ENCODE results near the gene TAF3.

The TAF3 gene

DNA sequence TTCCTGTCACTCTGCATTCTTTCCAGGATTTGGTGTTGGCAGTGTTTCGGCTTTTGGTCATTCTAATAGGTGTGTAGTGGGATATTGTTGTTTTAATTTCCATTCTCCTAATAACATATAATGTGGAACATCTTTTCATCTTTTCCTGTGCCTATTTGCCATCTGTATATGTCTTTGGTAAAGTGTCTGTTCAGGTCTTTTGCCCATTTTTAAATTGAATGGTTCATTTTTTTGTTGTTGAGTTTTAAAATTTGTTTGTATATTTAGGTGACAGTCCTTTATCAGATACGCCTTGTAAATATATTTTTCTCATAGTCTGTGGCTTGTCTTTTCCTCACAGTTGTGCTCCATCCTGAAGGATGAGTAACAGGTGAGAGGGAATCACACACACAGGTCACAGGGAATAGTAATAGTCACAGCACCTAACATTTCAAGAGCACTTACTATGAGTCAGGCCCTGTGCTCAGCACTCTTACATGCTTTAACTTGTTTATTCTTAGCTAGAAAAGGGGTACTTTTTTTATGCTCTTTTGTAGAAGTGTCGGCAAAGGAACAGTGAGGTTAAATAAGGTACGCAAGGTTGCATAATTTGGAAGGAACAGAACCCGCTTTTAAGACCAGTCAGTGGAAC lies 119.1 kb downstream of the TAF3 start:
- no peak for DNase-seq

DNA sequence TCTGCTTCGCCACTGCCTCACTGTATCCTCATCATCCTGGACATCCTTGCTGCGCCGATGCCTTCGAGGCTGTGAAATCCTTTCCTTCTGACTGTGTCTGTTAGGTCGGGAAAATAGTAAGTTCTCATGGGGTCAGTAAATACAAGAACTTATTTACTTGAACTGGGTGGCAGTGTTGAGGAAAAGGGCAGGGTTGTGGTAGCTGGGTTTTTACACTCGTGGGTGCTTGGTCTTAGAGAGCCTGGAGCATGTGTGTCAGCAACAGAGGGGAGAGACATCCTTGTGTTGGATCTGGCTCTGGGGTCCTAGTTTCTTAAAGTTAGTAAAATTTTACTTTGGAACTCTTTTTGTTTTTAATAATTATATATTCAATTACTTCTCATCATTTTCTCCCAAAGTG lies 123.3 kb downstream of the TAF3 start:
- DNase-seq = no peak

- no peak for DNase-seq
Measured at GRCh38 chr10:7942316-7942715, 124.0 kb downstream of the TAF3 start.

GRCh38 chr10:7942859-7943258 lies 124.6 kb downstream of the TAF3 start:
- DNase-seq = no peak

GRCh38 chr10:7944215-7944480 lies 125.8 kb downstream of the TAF3 start:
- no peak for DNase-seq

- DNase-seq = no peak
Measured at GRCh38 chr10:7944537-7944936, 126.2 kb downstream of the TAF3 start.

GRCh38 chr10:7945034-7945433 lies 126.7 kb downstream of the TAF3 start:
- DNase-seq = no peak

DNA sequence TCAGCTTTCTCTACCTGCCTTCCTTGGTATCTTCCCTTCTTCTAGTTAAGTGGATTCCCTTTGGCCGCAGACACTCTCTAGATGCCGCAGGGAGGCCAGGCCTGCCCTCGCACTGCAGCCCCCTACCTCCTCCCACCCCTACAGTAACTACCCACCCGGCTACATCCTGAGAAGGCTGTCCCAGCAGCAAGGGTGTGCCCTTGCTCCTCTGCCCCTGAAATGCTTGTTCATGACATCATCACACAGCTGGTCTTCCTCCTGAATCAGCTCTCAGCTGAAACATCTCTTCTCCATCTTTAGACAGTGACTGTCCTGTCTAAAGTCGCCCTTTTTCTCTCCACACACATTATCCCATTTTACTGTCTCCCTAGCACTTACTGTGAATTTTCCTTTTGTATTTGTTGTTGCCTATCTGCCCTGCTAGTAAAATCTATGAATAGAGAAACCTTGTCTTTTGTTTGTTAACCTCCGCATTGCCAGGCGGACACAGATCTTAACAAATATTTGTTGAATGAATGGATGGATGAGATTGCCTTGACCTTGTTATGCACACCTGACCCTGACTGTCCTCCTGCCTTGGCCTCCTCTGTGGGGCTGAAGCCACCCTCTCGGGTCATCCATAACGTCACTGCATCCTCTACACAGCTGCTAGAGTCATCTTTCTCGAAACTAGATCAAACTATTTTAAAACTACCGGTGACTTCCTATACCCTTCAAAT lies 127.3 kb downstream of the TAF3 start:
- no peak for DNase-seq

GRCh38 chr10:7948371-7949000 lies 130.2 kb downstream of the TAF3 start:
- DNase-seq = no peak

DNA sequence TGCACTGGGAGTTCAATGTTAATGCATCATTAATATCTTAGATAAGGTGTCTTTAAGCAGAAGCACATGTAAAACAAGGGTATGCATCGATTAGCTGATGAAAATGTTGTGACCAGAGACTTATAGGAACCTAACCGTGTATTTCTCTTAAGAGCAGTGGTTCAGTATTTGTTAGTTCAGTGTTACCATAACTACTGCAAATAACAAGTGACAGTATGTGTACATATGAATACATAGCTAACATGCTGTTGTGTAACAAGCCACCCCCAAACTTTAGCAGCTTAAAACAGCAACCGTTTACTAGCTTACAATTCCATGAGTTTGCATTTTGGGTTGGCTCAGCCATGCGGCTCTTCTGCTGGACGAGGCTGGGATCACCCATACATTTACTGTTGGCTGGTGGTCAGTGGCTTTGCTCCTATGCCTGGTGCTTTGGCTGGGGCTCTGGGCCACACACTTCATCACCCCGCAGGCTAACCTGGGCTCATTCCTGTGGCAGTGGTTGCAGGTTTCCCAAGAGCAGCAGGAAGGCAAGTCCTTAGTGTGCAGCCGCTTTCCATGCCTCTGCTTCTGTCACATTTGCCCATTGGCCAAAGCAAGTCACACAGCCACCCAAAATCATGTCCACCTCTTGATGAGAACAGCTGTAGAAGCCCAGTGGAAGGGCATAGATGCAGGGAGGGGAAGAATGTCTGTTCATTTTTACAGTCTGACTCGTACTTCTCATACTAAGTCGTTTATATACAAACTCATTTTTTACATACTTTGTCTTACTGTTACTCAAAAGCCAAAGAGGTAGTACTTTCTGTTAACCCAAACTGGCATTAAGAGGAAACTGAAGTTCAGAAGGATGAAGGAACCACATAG lies 132.9 kb downstream of the TAF3 start:
- no peak for DNase-seq

- DNase-seq = no peak
Measured at GRCh38 chr10:7952266-7952665, 134.0 kb downstream of the TAF3 start.

DNA sequence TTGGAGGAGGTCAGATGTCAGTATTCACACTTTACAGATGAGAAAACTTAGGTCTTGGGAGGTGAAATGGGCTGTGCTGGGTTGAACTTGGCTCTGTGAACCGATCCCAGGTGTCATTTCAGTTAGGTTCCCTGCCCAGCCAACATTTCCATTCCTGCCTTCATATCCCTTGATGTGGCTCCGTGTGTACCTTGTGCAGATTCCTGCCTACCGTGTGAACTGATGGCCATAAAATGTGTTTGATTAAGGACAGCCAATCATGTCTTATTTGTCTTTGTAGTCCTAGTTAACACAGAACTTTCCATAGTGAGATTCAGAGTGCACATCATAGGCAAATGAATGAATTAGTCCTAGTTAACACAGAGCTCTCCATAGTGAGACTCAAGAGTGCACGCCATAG lies 135.1 kb downstream of the TAF3 start:
- DNase-seq = no peak

DNA sequence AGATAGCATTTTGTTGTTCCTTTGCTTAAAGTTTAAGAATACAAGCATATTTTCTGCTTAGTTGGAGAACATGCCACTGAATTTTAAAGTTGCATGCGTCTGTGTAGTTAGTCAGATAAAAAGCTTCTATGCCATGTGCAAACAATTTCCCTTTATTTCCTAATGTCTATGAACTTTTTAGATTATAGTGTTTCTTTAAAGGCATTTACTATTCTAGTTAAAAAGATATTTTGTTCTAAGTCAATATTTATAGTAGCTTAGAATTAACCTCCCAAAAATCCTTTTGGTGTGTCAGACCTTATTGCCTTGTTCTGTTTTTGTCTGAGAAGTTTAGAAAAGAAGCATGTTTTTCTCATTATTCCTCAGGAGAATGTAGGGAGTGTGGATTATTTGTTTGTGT lies 137.1 kb downstream of the TAF3 start:
- DNase-seq = no peak

GRCh38 chr10:7956508-7956907 lies 138.2 kb downstream of the TAF3 start:
- no peak for DNase-seq

DNA sequence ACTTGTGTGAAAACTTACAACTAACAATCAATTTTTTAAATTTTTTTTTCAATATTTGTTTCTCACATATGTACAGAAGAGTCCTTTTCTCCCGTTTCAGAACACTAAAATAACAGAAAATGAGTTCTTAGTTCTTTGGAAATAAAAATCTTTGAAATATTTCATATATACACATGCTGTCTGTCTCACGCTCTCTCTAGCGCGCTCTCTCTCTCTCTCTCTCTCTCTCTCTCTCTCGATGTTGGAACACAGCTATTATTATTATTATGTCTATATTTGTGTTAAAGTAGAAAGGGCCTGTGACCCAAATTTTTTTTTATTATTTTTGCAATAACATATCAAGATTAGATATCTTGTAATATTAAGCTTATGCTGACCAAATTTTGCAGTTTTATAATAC lies 139.3 kb downstream of the TAF3 start:
- DNase-seq = no peak

DNA sequence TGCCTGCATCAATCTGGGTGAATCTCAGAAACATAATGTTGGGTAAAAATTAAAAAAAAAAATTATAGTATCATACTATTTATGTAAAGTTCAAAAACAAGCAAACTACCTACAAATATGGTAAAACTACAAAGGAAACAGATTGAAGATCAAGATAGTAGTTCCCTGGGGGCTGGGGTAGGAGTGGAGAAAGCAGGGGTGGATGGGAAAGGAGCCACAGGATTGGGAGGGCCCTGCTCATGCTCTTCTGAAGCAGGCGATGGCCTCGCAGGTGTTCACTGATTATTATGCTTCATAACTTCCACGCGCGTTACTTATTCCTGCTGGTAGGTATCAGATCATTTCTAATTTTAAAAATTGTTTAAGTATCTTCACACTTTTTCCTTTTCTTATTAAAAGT lies 140.1 kb downstream of the TAF3 start:
- peak; percentile 1 for DNase-seq

GRCh38 chr10:7960108-7960507 lies 141.8 kb downstream of the TAF3 start:
- no peak for DNase-seq

DNA sequence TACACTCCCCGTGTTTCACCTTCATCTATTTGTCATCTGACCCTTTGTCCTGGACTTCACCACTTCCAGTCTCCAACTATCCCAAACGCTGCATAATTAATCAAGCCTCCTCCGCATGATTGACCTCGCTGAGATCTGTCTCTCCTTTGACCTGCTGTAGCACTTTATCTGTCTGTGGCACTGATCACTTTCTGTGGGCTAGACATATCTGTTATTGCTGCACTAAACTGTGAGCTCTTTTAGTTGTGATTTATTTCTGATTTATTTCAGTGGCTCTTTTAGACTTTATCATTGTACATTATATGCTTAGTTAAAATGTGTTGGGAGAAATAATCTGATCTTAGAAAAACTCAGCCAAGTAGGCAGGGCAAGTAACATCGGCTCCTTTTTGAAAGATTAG lies 144.3 kb downstream of the TAF3 start:
- no peak for DNase-seq

DNA sequence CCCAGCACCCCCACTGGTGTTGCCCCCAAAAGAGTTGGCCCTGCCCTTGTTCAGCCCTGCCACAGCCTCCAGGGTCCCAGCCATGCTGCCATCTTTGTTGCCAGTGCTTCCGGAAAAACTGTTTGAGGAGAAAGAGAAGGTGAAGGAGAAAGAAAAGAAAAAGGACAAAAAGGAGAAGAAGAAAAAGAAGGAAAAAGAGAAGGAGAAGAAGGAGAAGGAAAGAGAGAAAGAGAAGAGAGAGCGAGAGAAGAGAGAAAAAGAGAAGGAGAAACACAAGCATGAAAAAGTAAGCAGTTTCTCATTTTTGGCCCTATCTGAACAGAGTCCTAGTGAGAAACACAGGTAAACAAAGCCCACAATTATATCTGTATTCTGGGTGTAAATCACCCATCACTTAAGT lies 147.2 kb downstream of the TAF3 start:
- no peak for DNase-seq

DNA sequence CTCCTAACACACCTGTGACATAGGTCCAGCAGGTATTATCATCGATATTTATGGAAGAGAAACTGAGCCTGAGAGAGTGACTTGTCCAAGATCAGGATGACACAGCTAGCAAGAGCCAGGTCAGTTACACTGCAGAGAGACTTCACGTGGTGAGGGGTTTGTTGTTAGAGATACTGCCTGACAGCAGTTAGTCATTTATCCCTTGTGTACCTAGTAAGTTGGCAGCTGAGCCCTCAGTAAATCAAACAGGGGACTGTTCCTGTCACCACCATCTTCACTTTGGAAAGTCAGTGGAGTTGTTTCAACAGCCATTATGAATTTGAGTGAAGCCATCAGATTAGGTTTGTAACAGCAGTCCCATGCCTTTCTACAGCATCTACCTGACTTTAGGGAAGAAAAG lies 148.7 kb downstream of the TAF3 start:
- DNase-seq = no peak

DNA sequence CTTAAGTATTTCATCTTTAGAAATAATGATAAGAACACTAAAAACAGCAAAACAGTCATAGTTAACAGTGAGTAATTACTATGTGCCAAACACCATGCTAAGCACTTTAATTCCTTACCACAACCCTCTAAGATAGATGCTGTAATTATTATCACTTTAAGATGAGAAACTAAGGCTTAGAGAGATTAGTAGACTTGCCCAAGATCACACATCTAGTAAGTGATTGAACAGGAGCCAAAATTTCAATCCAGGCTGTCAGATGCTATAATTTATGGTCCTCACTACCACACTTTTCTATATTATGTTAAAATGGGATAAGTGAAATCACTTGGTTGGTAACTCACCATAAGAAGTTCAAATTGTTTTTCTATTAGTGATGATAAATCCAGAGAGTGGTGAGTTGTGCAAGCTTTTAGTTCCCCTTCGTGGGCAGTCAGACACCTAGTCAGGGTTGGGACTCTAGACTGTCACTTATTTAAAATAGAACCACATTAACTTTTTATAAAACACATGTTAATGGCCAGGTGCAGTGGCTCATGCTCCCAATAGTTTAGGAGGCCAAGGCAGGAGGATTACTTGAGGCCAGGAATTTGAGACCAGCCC lies 150.3 kb downstream of the TAF3 start:
- no peak for DNase-seq

GRCh38 chr10:7969623-7970022 lies 151.3 kb downstream of the TAF3 start:
- DNase-seq = no peak

DNA sequence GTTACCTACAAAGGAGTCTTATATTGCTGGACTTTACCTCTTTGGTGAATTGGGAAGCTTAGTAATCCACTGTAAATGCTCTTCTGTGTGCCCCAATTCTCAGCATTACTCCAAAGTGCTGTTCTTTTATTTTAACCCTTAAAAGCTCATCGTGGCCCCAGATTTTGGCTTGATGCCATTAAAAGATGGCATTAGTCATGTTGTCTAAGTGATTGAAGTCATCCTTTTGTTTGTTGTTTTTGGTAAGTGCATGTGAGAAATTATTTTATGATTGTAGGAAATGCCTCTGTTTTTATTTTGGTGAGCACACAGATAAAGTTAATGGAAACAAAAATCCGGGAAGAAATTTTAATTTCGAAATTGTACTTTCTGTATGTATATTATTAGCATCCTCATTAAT lies 153.6 kb downstream of the TAF3 start:
- no peak for DNase-seq

Measured in NCI-H2171 treated with DMSO at 0.1 percent for 48 hours (cell line).